WTC11 (cell line): Measurements from ENCODE around the gene GATA6. TPM values are rescaled to one million over a fixed set of nuclear protein-coding genes. Genes with fewer than 3 reads are reported as not detected.

ENCODE experiments used
- ATAC-seq: fragments of 200-7000 bp; cut with Tn5 transposase; 2 replicates; pipeline ENCODE4 v1.10.0; 2021; ENCODE audit warnings: mild to moderate bottlenecking, moderate library complexity
- CTCF ChIA-PET: fragments of 300-600 bp; sonication (Branson Sonifier 250); formaldehyde crosslinking; loops from one replicate; lab custom pipeline; 2021; ENCODE audit warnings: antibody characterized with exemption; lab: Charles Lee
- POLR2A ChIA-PET: fragments of 350-600 bp; sonication (Branson Sonifier 250); formaldehyde crosslinking; loops from one replicate; lab custom pipeline; 2021; ENCODE audit warnings: antibody characterized with exemption; lab: Charles Lee
- DNase-seq: peaks from one replicate; pipeline ENCODE4 v3.0.0; 2021; ENCODE audit warnings: low spot score
- H3K27ac Mint-ChIP-seq: 2 replicates; pipeline ENCODE4 v1.8.0; 2021; ENCODE audit warnings: mixed read lengths
- H3K27me3 Mint-ChIP-seq: 2 replicates; pipeline ENCODE4 v1.8.0; 2021; ENCODE audit warnings: low read depth, mild to moderate bottlenecking, moderate library complexity, mixed read lengths
- H3K36me3 Mint-ChIP-seq: 2 replicates; pipeline ENCODE4 v1.8.0; 2021; ENCODE audit warnings: mixed read lengths
- H3K4me1 Mint-ChIP-seq: 2 replicates; pipeline ENCODE4 v1.8.0; 2022; ENCODE audit warnings: mixed read lengths
- H3K4me3 Mint-ChIP-seq: 2 replicates; pipeline ENCODE4 v1.8.0; 2021; ENCODE audit warnings: mild to moderate bottlenecking, moderate library complexity, mixed read lengths
- H3K9me3 Mint-ChIP-seq: 2 replicates; pipeline ENCODE4 v1.8.0; 2021; ENCODE audit warnings: mixed read lengths
- FOXK1 ChIP-seq: sonication (generic); formaldehyde crosslinking; IDR thresholded peaks from 2 replicates; pipeline ENCODE4 v1.8.0; 2022; ENCODE audit warnings: mild to moderate bottlenecking, moderate library complexity, missing genetic modification reagents
- GABPB1 ChIP-seq: sonication (generic); formaldehyde crosslinking; IDR thresholded peaks from 2 replicates; pipeline ENCODE4 v1.8.1; 2023; ENCODE audit warnings: mild to moderate bottlenecking, missing genetic modification reagents
- GRHL2 ChIP-seq: fragments of 250-450 bp; sonication (Bioruptor Pico); IDR thresholded peaks from 2 replicates; pipeline ENCODE4 v1.8.0; 2022; ENCODE audit warnings: mild to moderate bottlenecking, moderate library complexity; ENCODE audit not compliant: insufficient replicate concordance, severe bottlenecking
- NFYB ChIP-seq: sonication (generic); formaldehyde crosslinking; conservative IDR thresholded peaks from 2 replicates; pipeline ENCODE4 v1.8.0; 2022; ENCODE audit warnings: low read depth, missing genetic modification reagents
- NR2C2 ChIP-seq: sonication (generic); formaldehyde crosslinking; IDR thresholded peaks from 2 replicates; pipeline ENCODE4 v1.8.0; 2022; ENCODE audit warnings: mild to moderate bottlenecking, missing genetic modification reagents
- SMAD3 ChIP-seq: sonication (generic); formaldehyde crosslinking; IDR thresholded peaks from 2 replicates; pipeline ENCODE4 v1.8.0; 2022; ENCODE audit warnings: missing genetic modification reagents, mild to moderate bottlenecking, borderline replicate concordance
- ZNF138 ChIP-seq: sonication (generic); formaldehyde crosslinking; conservative IDR thresholded peaks from 2 replicates; pipeline ENCODE4 v1.8.1; 2022; ENCODE audit warnings: mild to moderate bottlenecking, moderate library complexity, missing genetic modification reagents
- ZNF263 ChIP-seq: sonication (generic); formaldehyde crosslinking; IDR thresholded peaks from 2 replicates; pipeline ENCODE4 v1.8.1; 2022; ENCODE audit warnings: low read depth, mild to moderate bottlenecking, moderate library complexity, missing genetic modification reagents
- total RNA-seq: library from RNA; stranded (reverse); gene quantifications from 3 replicates; pipeline ENCODE4 v1.2.3, GENCODE V29; 2021
- TF ChIP-seq, protein P1 (sequence below): sonication (generic); formaldehyde crosslinking; conservative IDR thresholded peaks from 2 replicates; pipeline ENCODE4 v1.8.1; 2023; ENCODE audit warnings: mild to moderate bottlenecking, low read depth, missing genetic modification reagents, moderate library complexity
- TF ChIP-seq, protein P2 (sequence below): sonication (generic); formaldehyde crosslinking; IDR thresholded peaks from 2 replicates; pipeline ENCODE4 v1.8.0; 2022; ENCODE audit warnings: mild to moderate bottlenecking, missing genetic modification reagents
- TF ChIP-seq, protein P3 (sequence below): sonication (generic); formaldehyde crosslinking; IDR thresholded peaks from 2 replicates; pipeline ENCODE4 v1.8.1; 2022; ENCODE audit warnings: missing genetic modification reagents, borderline replicate concordance
- TF ChIP-seq, protein P4 (sequence below): sonication (generic); formaldehyde crosslinking; IDR thresholded peaks from 2 replicates; pipeline ENCODE4 v1.8.1; 2022; ENCODE audit warnings: mild to moderate bottlenecking, moderate library complexity, missing genetic modification reagents
- TF ChIP-seq, protein P5 (sequence below): fragments of 250-450 bp; sonication (Bioruptor Pico); IDR thresholded peaks from 2 replicates; pipeline ENCODE4 v2.1.2; 2022; ENCODE audit warnings: mild to moderate bottlenecking, moderate library complexity

GATA6 gene
- total RNA-seq, 1 experiment from 2014 or later, result 0.15 TPM

DNA sequence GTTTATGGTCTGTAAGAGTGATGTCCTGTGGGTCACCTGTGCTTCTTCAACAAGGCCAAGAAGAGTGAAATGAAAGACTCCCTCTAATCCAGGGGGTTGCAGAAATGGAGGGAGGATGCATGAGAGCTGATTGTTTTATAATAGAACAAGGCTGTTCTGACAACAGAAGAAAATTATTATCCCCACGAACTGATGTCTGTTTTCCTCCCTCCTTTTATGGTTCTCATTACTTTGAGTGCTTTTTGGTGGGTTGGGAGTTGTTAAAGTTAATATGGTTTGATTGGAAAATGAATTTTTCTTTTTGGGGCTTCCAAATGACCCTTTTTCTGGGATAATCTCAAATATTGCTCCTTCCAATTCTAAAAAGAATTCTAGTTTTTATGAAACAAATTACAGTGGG lies 33.6 kb downstream of the GATA6 start:
- TF ChIP-seq SMAD3 (CRISPR knock-in tag) (no peak), NR2C2 (no peak), ZNF138 (CRISPR knock-in tag) (no peak)
- TF ChIP-seq, protein P1, sequence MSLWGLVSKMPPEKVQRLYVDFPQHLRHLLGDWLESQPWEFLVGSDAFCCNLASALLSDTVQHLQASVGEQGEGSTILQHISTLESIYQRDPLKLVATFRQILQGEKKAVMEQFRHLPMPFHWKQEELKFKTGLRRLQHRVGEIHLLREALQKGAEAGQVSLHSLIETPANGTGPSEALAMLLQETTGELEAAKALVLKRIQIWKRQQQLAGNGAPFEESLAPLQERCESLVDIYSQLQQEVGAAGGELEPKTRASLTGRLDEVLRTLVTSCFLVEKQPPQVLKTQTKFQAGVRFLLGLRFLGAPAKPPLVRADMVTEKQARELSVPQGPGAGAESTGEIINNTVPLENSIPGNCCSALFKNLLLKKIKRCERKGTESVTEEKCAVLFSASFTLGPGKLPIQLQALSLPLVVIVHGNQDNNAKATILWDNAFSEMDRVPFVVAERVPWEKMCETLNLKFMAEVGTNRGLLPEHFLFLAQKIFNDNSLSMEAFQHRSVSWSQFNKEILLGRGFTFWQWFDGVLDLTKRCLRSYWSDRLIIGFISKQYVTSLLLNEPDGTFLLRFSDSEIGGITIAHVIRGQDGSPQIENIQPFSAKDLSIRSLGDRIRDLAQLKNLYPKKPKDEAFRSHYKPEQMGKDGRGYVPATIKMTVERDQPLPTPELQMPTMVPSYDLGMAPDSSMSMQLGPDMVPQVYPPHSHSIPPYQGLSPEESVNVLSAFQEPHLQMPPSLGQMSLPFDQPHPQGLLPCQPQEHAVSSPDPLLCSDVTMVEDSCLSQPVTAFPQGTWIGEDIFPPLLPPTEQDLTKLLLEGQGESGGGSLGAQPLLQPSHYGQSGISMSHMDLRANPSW (CRISPR knock-in tag), result no peak
- TF ChIP-seq, protein P2, sequence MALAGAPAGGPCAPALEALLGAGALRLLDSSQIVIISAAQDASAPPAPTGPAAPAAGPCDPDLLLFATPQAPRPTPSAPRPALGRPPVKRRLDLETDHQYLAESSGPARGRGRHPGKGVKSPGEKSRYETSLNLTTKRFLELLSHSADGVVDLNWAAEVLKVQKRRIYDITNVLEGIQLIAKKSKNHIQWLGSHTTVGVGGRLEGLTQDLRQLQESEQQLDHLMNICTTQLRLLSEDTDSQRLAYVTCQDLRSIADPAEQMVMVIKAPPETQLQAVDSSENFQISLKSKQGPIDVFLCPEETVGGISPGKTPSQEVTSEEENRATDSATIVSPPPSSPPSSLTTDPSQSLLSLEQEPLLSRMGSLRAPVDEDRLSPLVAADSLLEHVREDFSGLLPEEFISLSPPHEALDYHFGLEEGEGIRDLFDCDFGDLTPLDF (CRISPR knock-in tag), result no peak
- TF ChIP-seq, all 79 proteins: peak for 0
- no peak overlapping the region for H3K4me3 Mint-ChIP-seq
- no peaks in the 10 kb centered on the region for H3K36me3 Mint-ChIP-seq
- H3K27me3 Mint-ChIP-seq, result peaks cover 43% of the 10 kb centered on the region
- DNase-seq (no peak), ATAC-seq (no peak)
- ChIA-PET POLR2A (no interaction called here), CTCF (no interaction called here)
- H3K9me3 Mint-ChIP-seq, result no peaks in the 10 kb centered on the region
- H3K27ac Mint-ChIP-seq, result no peak overlapping the region
- H3K4me1 Mint-ChIP-seq, result 0 out of 2 replicates have a peak, but pooled peaks cover 3% of the 10 kb centered on the region

DNA sequence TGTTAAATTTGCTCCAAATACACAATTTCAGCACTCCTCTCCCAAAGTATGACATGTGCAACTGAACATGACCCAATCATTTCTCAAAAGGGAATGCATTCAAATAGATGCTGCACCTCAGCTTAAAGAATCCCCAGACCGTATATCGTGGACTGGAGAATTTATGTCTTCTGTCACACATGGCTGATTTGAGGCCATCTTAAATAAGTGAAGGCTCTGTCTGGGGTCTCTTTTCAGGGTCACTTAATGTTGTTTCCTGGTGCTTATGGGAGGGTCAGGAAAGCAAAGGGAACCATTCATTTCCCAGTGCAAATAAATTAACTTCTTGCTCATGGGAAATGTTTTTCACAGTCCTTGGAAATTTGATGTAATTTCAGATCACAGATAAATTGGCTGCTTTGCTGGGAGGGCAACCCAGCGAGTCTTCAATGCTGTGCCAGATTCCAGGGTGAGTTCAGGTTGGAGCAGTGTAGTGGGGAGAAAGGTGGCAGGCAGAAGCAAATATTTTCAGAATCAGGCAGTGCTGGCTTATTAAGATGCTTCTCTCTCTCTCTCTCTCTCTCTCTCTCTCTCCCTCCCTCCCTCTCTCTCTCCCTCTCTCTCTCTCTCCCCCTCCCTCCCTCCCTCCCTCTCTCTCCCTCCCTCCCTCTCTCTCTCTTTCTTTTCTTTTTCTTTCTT lies 34.3 kb downstream of the GATA6 start:
- no peaks in the 10 kb centered on the region for H3K36me3 Mint-ChIP-seq
- no peak overlapping the region for H3K27ac Mint-ChIP-seq
- H3K4me1 Mint-ChIP-seq, result no peaks in the 10 kb centered on the region
- H3K4me3 Mint-ChIP-seq, result no peak overlapping the region
- TF ChIP-seq, protein P3, sequence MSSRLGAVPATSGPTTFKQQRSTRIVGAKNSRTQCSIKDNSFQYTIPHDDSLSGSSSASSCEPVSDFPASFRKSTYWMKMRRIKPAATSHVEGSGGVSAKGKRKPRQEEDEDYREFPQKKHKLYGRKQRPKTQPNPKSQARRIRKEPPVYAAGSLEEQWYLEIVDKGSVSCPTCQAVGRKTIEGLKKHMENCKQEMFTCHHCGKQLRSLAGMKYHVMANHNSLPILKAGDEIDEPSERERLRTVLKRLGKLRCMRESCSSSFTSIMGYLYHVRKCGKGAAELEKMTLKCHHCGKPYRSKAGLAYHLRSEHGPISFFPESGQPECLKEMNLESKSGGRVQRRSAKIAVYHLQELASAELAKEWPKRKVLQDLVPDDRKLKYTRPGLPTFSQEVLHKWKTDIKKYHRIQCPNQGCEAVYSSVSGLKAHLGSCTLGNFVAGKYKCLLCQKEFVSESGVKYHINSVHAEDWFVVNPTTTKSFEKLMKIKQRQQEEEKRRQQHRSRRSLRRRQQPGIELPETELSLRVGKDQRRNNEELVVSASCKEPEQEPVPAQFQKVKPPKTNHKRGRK, result peak; percentile 9; the same call in 1 of the 2 replicates
- TF ChIP-seq NFYB (CRISPR knock-in tag) (no peak), ZNF263 (CRISPR knock-in tag) (no peak), GABPB1 (CRISPR knock-in tag) (no peak), FOXK1 (CRISPR knock-in tag) (no peak)
- TF ChIP-seq, protein P4, sequence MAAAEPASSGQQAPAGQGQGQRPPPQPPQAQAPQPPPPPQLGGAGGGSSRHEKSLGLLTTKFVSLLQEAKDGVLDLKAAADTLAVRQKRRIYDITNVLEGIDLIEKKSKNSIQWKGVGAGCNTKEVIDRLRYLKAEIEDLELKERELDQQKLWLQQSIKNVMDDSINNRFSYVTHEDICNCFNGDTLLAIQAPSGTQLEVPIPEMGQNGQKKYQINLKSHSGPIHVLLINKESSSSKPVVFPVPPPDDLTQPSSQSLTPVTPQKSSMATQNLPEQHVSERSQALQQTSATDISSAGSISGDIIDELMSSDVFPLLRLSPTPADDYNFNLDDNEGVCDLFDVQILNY (CRISPR knock-in tag), result no peak
- TF ChIP-seq, protein P5, sequence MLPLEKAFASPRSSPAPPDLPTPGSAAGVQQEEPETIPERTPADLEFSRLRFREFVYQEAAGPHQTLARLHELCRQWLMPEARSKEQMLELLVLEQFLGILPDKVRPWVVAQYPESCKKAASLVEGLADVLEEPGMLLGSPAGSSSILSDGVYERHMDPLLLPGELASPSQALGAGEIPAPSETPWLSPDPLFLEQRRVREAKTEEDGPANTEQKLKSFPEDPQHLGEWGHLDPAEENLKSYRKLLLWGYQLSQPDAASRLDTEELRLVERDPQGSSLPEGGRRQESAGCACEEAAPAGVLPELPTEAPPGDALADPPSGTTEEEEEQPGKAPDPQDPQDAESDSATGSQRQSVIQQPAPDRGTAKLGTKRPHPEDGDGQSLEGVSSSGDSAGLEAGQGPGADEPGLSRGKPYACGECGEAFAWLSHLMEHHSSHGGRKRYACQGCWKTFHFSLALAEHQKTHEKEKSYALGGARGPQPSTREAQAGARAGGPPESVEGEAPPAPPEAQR (CRISPR knock-in tag), result no peak
- ChIA-PET POLR2A (no interaction called here), CTCF (no interaction called here)
- H3K27me3 Mint-ChIP-seq, result peaks cover 44% of the 10 kb centered on the region
- ATAC-seq (no peak), DNase-seq (no peak)
- no peaks in the 10 kb centered on the region for H3K9me3 Mint-ChIP-seq

DNA sequence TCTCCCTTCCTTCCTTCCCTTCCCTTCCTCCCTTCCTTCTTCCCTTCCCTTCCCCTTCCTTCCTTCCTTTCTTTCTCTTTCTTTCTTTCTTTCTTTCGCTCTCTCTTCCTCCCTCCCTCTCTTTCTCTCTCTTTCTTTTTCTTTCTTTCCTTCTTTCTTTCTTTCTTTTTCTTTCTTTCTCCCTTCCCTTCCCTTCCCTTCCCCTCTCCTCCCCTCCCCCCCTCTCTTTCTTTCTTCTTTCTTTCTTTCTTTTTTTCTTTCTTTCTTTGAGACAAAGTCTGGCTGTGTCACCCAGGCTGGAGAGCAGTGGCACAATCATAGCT lies 34.8 kb downstream of the GATA6 start:
- CTCF ChIA-PET, result interaction anchor here (0.6 kb wide), 1 partner anchor 25 kb away, joined by 4 read pairs; no protein-coding TSS in a partner anchor
- H3K4me3 Mint-ChIP-seq, result no peak overlapping the region

More for the DNA sequence above, 34.8 kb downstream of the GATA6 start:
- H3K9me3 Mint-ChIP-seq, result no peaks in the 10 kb centered on the region
- no peaks in the 10 kb centered on the region for H3K36me3 Mint-ChIP-seq
- no peak for TF ChIP-seq GRHL2
- TF ChIP-seq, protein P3, result 0 out of 2 replicates have a peak, but pooled peaks have one; percentile 14
- TF ChIP-seq, all 79 proteins: peak for 1
- H3K27me3 Mint-ChIP-seq, result peaks cover 44% of the 10 kb centered on the region
- ATAC-seq (no peak), DNase-seq (no peak)
- POLR2A ChIA-PET, result no interaction called here
- no peak overlapping the region for H3K27ac Mint-ChIP-seq
- H3K4me1 Mint-ChIP-seq, result no peaks in the 10 kb centered on the region
